ENCODE data around the gene SOX11.

- no peak for TF ChIP-seq CTCF (conservative IDR thresholded peaks at IDR 0.05)
- no peak for TF ChIP-seq EZH2 (IDR thresholded peaks at IDR 0.05; ENCODE audit: low read depth)
Measured at GRCh38 chr2:5698134-5698533, 6.0 kb downstream of the SOX11 start.
